SK-N-MC (cell line): ENCODE results near the gene CCDC27.

Experiments
- EZH2 ChIP-seq: fragments of 200-600 bp; sonication (generic); IDR thresholded peaks from one replicate; pipeline ENCODE4 v1.6.1; 2017; ENCODE audit warnings: antibody characterized with exemption
- POLR2AphosphoS5 ChIP-seq: IDR thresholded peaks from 2 replicates; pipeline ENCODE4 v1.6.1; 2012; ENCODE audit warnings: mild to moderate bottlenecking, low read depth, low read length, borderline replicate concordance

GRCh38 chr1:3767328-3767925, 15.2 kb downstream of the CCDC27 start:
- TF ChIP-seq POLR2AphosphoS5: no peak
- TF ChIP-seq EZH2: no peak
